Stimulated activated CD8-positive, alpha-beta memory T cell treated with anti-CD3 and anti-CD28 coated beads, Interleukin-12 subunit alpha, Interleukin-12 subunit beta, amount 100 ng/mL, for 4 hours (primary cell): ENCODE data around the gene TFRC.
"Not testable (repeated sequence)": the region's sequence is repeated elsewhere in the genome, so short reads cannot be mapped to it uniquely, and the experiment has no call there.

ENCODE experiments used
- DNase-seq: peaks from one replicate; pipeline ENCODE4 v3.0.0-alpha.2; 2020; ENCODE audit warnings: low read depth

The TFRC gene

DNA sequence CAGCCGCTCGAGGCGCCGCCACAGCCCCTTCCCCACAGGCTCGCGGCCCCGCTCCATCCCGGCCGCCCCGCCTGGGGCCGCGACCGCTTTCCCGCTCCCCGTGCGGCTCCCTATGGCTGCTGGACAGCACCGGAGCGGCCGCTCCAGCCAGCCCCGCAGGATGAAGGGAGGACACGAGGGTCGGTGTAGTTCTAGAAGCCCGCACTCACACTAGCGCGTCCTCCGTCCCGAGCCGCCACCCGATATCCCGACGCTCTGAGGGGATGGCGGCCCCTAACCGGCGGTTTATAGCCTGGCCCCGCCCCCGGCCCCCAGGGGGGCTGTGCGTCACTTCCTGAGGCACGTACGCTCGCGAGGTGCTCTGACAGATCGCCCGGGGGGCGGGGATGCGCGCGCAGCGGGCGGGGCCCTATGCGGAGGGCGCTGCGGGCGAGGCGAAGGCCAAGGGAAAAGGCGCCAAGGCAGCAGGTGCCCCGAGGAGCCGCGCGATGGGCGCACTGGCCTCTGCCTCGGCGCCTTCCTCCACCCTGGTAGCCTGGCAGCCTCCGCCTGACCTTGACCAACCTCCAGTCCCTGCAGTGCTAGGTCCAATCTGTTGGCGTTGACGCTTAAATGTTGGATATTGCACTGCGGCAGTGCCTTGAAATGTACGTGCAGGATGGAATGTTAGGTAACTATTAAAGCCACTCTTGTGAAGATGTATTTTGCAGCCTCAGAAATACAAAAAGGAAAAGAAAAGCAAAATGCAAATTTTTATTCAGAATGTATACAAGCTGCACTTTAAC lies at the start of gene TFRC:
Gene TFRC (minus strand): TSS at position 257 of the 785 bp plus-strand sequence. CDS start 4,991 bp downstream, outside the sequence.
- peak; percentile 92 for DNase-seq

DNA sequence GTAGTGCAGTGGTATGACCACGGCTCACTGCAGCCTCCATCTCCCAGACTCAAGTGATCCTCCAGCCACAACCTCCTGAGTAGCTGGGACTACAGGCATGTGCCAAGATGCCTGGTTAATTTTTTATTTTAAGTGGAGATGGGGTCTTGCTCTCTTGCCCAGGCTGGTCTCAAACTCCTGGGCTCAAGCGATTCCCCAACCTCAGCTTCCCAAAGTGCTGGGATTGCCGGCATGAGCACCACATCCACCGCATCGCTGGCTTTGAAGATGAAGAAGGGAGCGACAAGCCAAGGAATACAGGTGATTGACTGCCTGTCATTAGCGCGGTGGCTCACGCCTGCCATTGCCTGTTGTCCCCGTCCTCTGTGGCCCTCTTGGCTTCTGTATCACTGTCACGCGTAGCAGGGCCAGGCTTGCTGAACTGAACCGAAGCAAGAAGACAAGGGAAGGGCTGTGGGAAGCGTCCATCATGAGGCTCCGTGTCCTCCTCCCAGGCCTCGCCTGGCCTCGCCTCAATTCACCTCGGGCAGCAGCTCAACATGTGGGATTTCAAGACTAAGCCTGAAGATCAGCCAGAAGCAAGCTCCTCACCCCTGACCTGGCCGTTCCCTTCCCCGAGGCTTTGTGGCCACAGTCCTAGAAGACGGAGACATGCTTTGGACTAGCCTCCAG lies 46.4 kb upstream of the TFRC start:
- no peak for DNase-seq

DNA sequence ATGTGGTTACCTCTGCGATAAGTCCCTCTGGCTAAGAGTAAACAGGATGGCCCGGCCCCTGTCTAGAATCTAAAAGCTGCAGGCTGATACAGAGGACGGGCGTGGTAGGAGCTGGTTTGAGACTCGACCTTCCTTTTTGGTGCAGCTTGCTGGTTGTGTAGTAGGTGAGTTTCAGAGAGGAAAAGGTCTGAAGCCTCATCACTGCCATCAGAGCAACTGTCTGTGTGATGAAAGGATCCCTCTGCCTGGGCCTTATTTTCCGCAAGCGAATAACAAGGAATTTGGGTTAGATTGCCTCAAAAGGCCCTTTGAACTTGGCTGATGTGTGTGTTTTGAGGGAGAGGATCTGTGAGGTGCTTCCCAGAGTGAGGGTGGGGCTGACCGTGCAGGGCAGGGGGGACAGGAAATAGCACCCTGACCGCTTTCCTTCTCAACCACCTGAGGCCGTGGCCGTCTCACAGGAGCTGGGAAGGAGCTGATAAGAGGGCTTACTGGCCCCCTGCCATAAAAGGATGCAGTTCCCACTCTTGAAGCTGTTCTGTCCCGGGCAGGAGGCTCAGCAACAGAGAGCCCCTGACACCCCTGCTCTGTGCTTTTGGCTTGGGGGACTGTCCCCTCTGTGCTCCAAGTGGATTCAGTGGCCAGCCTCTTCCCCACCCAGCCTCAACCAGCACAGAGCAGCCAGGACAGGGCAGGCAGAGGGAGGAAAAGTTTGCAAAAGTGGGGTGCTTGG lies 45.6 kb upstream of the TFRC start:
- no peak for DNase-seq

DNA sequence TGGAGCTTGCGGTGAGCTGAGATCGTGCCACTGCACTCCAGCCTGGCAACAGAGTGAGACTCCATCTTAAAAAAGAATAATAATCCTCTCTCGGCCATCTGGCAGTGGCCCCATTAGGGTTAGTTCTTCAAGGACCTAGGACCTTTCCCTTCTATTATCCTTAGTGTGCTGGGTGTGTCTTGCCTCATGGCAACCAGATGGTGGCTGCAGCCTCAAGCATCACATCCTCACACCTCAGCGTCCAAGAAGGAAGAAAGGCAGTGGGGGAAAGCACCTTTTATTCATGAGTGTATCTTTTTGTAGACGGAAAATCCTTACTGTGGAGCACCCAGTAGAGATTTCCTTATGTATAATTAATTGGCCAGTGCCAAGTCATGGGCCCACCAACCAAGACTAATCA lies 42.7 kb upstream of the TFRC start:
- DNase-seq, result no peak

DNA sequence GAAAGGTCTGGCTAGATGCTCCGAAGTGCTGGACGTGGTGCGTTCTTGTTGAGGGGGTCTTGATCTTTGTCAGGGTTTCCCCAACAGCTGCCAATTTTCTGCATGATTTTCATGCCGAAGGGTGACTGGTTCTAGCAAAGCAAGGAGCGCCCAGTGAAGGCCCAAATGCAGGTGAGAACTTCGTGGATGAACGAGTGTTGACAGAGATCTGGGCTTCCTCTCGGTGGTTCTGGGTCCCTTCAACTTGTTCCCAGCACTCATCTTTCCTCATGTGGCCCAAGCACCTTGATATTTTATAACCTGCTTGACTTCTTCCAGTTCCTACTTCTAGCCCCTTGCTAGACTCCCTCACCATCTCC lies 40.8 kb upstream of the TFRC start:
- no peak for DNase-seq

DNA sequence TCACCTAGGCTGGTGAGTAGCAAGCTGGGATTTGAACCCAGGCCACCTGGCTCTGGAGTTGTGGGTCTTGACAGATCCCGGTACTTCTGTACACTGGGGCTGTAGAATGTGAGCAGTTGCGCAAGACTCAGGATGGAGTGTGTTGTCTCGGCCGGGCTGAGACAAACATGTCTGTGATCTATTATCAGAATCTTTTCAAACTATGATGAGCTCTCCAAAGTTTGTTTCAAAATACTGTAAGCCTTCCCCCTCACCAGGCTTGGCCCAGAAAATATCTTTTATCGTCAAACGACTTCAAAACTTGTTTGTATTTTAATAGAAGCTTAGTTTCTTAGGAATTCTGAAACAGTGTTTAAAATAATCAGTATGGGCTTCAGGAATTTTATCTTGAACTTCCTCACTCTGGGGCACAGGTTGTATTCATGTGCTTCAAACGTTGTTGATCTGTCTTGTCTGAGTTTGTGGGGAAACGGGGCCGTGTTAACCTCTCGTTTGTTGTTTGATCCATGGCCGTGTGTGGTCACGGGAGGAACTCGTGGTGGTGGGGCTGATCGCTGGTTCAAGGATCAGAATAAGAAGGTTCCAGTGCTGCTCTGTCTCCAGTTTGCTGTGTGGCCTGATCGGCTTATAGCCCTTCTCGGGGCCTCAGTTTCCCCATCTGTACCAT lies 40.3 kb upstream of the TFRC start:
- DNase-seq, result no peak

DNA sequence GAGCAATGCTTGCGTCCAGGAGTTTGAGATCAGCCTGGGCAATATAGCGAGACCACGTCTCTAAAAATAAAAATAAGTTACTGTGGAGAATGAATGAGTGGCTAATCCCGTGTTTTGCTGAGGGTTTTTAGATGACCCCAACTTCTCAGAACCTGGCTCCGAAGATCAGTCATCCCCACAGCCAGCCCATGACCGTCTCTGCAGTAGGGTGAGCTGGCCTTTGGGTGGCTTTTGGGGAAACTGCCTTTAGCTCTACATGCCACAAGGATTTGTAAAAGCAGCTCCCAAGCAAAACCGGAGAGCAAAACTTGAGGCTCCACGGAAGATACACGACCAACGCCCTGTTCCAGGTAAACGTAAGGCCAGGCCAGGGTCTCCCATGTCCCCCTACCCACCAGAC lies 39.2 kb upstream of the TFRC start:
- no peak for DNase-seq

DNA sequence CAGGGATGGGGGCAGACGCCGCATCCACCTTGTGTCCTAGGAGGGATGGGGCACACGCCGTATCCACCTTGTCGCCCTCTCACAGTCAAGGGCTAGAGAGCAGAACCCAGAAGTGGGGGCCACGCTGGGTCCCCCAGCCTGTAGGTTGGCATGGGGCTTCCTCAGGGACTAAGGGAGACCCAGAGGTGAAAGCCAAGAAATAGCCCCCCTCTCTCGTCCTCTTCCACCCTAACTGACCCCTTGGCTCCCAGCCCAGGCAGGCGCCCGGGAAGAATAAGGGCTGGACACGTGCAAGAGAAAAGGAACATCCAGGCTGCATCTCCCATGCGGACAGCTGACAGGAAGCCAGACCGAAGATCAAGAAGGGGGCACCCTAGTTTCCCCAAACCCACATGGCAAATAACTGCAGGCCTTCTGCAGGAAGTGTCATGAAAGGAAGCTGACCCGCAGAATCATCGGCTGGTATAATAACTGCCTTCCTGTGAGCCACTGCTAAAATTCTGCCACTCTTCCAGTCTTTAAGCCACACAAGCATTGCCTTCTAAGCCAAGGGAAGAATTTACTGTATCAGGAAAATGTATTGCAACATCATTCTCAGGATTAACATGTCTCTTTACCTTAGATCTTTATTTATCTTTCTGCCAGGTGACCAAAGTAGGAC lies 38.5 kb upstream of the TFRC start:
- DNase-seq, result no peak

DNA sequence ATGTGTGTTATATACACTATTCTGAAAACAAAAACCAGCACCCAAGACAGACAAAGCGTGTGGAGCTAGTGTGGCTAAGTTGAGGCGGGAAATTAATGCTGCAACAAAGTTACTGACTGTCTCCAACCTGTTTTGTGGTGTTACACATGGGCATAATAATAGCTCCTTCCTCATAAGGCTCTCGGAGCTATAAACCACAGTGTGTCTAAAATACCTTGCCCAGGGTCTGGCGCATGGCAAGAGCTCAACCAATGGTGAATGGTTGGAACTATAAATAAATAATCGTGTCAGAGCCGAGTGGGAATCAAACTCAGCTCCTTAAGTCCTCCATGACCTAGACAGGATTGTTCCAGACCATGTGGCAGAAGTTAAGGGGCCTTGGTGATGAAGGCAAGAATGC lies 35.9 kb upstream of the TFRC start:
- DNase-seq, result no peak

DNA sequence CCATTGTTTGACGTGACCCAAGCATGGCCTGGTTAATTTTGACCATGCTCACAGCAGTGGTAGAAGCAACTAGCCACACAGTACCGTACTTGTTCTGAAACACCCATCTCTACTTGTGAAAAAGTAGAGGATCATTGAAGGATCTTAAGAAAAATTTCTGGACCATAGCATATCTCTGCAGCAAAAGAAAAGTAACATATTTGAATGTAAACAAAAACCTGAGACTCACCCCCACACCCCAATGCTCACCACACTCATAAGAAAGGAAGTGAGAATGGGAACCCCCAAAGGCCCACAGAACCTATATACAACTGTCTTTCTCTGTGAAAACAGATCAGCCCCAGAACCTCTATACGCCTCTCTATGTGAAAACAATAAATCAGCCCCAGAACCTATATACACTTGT lies 33.8 kb upstream of the TFRC start:
- no peak for DNase-seq

DNA sequence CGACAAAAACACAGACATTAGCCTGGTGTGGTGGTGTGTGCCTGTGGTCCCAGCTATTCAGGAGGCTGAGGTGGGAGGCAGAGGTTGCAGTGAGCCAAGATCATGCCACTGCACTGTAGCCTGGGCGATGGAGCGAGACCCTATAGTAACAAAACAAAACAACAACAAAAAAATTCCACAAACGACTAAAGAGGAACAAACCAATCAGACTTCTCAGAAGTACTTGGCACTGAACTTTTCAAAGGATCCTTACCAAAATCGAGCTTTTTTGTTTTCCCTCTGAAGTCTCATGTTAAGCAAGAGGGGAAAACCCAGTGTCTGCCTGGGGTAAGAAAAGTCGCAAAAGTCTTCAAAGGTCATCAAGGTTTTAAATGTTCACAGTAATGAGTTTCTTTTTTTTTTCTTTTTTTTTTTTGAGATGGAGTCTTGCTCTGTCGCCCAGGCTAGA lies 30.1 kb upstream of the TFRC start:
- no peak for DNase-seq

DNA sequence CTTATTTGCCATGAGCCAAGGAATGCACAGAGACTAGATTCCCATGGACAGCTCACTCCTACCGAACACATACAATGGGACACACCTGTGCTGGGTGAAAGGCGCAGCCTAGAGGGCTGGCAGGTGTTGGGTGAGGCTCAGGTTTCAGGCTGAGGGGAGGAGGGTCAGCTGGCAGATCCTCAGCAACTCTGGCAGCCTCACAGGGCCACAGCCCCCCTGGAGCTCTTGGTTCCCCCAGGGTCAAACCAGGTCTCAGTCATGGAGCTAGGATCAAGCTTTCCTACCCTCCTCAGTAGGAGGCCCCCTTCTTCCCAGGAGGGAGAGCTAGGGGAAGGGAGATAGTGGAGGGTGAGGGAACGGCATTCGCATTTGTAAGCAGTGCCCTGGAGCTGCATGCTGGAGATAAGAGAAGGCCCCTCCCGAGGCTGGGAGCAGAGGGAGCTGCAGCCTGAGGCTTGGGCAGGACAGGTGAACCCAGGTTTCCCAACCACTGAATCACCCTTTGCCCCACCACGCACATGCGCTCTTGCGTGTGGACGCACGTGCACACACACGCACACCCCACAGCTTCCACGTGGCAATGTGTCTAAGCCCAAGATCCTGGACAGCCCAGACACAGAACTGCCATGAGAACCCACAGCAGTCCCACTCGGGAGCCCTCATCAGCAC lies 26.3 kb upstream of the TFRC start:
- no peak for DNase-seq

DNA sequence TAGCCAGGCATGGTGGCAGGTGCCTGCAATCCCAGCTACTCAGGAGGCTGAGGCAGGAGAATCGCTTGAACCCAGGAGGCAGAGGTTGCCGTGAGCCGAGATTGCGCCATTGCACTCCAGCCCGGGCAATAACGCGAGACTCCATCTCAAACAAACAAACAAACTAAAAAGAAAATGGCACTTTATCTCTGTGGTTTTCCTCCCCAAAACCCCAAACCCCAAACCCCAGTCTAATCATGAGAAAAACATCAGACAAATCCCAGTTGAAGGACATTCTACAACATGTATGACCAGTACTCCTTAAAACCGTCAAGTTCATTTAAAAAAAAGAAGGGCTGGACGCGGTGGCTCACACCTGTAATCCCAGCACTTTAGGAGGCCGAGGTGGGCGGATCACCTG lies 22.8 kb upstream of the TFRC start:
- not testable (repeated sequence) for DNase-seq

DNA sequence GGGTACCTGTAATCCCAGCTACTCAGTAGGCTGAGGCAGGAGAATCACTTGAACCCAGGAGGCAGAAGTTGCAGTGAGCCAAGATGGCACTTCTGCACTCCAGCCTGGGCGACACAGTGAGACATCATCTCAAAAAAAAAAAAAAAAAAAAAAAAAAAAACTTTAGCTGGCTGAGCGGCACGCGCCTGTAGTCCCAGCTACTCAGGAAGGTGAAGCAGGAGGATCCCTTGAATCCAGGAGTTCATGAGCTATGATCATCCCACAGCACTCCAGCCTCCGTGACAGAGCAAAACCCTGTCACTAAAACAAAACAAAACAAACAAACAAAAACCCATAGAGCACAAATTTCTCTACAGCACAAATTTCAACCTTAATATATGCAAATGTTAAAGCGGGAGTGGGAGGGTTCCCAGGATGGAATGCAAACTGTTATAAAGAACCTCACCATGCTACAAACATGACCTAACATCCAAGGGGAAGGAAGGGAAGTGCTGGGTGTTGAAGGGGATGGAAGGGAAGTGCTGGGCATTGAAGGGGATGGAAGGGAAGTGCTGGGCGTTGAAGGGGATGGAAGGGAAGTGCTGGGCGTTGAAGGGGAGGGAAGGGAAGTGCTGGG lies 16.6 kb upstream of the TFRC start:
- DNase-seq, result not testable (repeated sequence)

DNA sequence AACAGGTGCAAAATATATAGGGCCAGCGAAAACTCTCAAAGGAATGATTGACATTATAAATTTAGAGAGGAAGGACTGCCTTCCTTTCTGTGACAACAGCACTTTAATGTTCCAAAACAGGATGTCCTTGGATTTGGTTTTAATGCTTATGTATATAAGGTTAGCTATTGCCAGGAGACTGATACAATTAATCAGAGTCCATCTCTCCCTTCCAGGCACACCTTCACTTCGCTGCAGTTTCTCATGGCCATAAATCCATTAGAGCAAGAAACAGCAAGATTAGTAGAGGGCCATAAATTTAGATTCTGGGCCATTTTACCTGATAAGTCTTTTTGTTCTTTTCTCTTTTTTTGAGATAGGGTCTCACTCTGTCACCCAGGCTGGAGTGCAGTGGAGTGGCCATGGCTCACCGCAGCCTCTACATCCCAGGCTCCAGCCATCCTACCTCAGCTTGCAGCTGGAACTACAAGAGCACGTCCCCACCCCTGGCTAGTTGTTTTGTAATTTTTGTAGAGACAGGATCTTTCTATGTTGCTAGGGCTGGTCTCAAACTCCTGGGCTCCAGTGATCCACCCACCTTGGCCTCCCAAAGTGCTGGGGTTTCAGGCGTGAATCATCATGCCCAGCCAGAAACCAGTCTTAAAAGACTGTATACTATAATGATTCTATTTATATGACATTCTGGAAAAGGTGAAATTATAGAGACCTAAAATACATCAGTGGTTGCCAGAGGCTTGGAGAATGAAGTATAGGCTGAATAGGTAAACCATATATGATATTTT lies 15.7 kb upstream of the TFRC start:
- DNase-seq, result no peak

DNA sequence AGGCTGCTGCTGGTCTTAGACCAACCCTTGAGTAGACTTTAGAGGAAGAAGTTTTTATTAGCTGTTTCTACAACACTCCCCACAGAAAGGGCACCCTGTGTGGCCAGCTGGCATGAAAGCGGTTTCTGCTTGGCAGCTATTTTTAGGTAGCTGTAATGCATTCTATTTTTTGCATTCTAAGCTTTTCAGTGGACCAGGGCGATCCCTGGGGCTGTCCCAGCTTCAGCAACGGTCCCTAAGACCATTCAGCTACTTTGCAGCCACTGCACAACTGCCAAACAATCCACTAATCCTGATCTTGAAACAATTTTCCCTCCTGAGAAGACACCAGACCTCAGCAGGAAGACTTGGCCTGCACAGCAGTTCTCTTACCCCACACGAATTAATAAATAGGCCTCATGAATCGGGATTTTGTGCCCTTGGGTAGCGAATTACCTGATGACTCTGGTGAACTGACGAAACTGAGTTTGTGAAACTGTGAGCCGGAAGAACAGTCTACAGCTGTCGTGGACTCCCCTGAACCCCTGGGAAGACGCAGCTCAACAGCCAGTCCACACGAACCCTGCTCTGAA lies 14.6 kb upstream of the TFRC start:
- no peak for DNase-seq

DNA sequence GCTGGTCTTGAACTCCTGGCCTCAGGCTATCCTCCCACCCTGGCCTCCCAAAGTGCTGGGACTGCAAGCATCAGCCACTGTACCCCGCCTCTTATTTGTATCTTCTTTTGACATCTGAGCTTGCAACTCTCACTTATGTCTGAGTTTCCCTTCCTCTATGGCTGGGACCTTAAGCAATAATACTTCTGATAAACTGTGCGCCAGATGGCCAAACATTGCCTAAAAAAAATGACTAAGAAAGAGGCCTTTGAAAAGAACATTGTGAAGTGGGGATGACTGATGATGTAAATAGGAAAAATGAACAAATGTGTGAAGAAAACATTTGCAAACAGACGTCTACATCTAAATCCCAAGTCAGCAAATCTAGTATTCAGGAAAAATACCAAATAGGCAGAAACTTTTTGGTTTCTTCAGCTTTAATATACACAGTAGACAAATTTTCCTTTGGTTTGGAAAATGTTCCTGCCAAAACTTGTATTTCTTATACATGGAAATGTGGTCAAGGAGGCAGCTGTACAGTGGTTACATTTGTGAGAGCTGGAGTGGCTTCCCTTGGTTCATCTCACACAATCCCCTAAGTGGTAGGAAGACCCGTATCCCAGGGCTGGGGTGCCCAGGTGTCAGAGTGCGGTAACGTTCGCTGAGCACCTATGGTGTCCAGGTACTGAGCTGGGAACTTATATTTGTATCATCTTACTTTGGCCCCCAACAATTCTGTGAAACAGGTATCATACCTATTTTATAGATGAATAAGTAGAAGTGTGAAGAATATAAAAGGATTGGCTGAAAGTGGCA lies 11.6 kb upstream of the TFRC start:
- no peak for DNase-seq

DNA sequence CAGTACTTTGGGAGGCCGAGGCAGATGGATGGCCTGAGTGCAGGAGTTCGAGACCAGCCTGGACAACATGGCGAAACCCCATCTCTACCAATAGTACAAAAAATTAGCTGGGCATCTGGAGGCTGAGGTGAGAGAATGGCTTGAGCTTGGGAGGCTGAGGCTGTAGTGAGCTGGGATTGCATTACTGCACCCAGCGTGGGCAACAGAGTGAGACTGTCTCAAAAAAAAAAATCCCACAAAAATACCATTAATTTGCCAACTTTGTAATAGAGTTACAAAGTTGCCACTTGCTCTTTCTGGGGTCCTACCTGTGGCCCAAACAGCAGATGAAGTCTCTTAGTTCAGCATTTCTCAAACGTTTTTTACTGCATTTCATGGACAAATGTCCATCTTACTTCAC lies 6.0 kb upstream of the TFRC start:
- DNase-seq, result no peak

DNA sequence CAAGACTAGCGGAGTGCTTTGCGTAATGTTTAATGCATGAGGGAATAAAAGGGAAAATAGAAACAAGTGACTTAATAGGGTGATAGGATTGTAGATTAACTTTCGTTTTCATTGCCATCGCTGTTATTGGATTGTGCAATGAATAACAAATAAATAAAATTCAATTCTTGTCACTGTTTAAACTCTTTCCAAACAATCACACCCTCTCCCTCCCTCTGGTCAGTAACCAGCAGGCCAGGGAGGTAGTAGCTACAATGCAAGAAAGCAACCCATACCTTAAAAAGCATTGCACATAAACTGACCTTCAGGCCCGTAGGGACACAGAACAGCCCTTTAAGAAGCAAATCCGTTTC lies 705 bp upstream of the TFRC start:
- DNase-seq, result no peak
